ENCODE measurements around the gene WDR17.

Gene WDR17

GRCh38 chr4:176044589-176044951, 21.1 kb upstream of the WDR17 start:
- peak in 1 of 2 donors; percentile 30 for DNase-seq (ENCODE audit: low read depth in 2 of 2)
- no peak for TF ChIP-seq CTCF (IDR thresholded peaks at IDR 0.05; ENCODE audit: low read depth, low read length)
- no peak overlapping the region for H3K4me3 ChIP-seq (replicated peaks in 1 of 2; ENCODE audit: low read depth in 2 of 2, low read length in 2 of 2)

DNA sequence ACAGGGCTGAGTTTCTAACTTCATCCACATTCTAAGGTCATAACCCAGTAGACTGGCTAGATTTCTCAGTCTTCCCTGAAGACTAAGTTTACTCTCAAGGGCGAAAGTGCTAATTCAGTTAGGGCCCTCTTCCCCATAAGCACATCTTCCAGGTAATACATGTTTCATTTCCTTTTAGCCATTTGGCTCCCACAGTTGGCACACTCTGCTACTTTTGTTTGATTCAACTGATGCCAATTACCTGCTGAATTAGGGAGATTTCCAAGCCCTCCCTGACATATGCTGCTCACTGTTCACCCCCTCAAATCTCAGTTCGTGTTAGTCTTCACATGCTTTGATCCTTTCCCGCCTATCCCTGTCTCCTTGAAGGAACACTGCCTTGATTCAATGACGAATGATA, 17.0 kb upstream of the WDR17 start:
- no peak overlapping the region for H3K4me3 ChIP-seq (replicated peaks in 1 of 2; ENCODE audit: low read depth in 2 of 2, low read length in 2 of 2)
- DNase-seq (ENCODE audit: low read depth in 2 of 2): no peak
- TF ChIP-seq CTCF (IDR thresholded peaks at IDR 0.05; ENCODE audit: low read depth, low read length): no peak

DNA sequence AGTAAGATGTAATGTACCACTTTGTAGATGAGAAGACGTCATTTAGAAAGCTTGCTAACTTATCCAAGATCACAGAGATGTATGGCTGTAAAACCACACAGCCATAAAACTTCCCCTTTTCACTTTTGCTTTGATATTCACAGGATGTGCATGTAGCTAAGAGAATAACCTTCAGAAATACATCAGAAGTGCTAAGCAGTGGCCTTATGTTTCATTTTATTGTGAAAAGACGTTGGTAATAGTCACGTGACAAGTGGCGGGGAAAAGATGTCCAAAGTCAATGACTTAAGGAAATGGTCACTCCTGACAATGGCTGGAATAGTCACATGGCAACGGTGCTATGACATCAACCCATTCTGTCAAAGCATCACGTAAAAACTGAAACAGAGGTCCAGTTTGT, 12.9 kb upstream of the WDR17 start:
- H3K4me3 ChIP-seq (replicated peaks in 1 of 2; ENCODE audit: low read depth in 2 of 2, low read length in 2 of 2): no peak overlapping the region
- DNase-seq (ENCODE audit: low read depth in 2 of 2): no peak

DNA sequence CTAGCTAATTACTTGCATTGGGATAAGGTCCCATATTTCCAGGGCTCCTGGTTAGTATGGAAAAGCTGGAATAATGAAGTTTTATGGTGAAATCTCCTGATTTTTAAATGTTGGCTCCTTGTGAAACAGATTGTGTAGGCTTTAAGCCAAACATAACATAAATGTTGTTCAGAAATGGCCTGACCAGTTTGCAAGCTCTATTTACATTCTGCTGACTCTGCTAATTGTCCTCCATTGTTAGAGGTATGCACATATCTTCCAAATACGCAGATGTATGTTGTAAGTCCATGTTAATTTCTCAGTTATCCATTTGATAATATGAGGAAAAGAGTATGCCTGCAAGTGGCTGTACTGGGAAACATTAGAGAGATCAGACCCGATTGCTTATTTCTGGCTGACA, 11.9 kb upstream of the WDR17 start:
- TF ChIP-seq CTCF (IDR thresholded peaks at IDR 0.05; ENCODE audit: low read depth, low read length): no peak
- peak in 1 of 2 donors; percentile 6 for DNase-seq (ENCODE audit: low read depth in 2 of 2)
- H3K4me3 ChIP-seq (replicated peaks in 1 of 2; ENCODE audit: low read depth in 2 of 2, low read length in 2 of 2): no peak overlapping the region

More for the DNA sequence above, 12.9 kb upstream of the WDR17 start:
- TF ChIP-seq CTCF (IDR thresholded peaks at IDR 0.05; ENCODE audit: low read depth, low read length): no peak

- no peak overlapping the region for H3K4me3 ChIP-seq (replicated peaks in 1 of 2; ENCODE audit: low read depth in 2 of 2, low read length in 2 of 2)
- TF ChIP-seq CTCF (IDR thresholded peaks at IDR 0.05; ENCODE audit: low read depth, low read length): no peak
- no peak for DNase-seq (ENCODE audit: low read depth in 2 of 2)
These were observed 10.7 kb upstream of the WDR17 start for GRCh38 chr4:176054942-176055341.

GRCh38 chr4:176063718-176064117, 1.9 kb upstream of the WDR17 start:
- no peak for TF ChIP-seq CTCF (IDR thresholded peaks at IDR 0.05; ENCODE audit: low read depth, low read length)
- H3K4me3 ChIP-seq (replicated peaks in 1 of 2; ENCODE audit: low read depth in 2 of 2, low read length in 2 of 2): no peak overlapping the region
- no peak for DNase-seq (ENCODE audit: low read depth in 2 of 2)

- TF ChIP-seq CTCF (IDR thresholded peaks at IDR 0.05; ENCODE audit: low read depth, low read length): no peak
- no peak overlapping the region for H3K4me3 ChIP-seq (replicated peaks in 1 of 2; ENCODE audit: low read depth in 2 of 2, low read length in 2 of 2)
- no peak for DNase-seq (ENCODE audit: low read depth in 2 of 2)
These were observed 1.1 kb upstream of the WDR17 start for GRCh38 chr4:176064539-176064938.
